Dedifferentiated amniotic fluid mesenchymal stem cell (primary cell): ENCODE measurements around the gene HIC2.
"Not testable (repeated sequence)": the region's sequence is repeated elsewhere in the genome, so short reads cannot be mapped to it uniquely, and the experiment has no call there.

Experiments
- DNase-seq: peaks from one replicate; pipeline ENCODE4 v3.0.0-alpha.2; 2016; ENCODE audit errors: extremely low spot score

The HIC2 gene

GRCh38 chr22:21493789-21494782, 76.9 kb downstream of the HIC2 start:
- not testable (repeated sequence) for DNase-seq

- not testable (repeated sequence) for DNase-seq
Observed at GRCh38 chr22:21497984-21498383, 80.8 kb downstream of the HIC2 start.

GRCh38 chr22:21498489-21498888, 81.3 kb downstream of the HIC2 start:
- not testable (repeated sequence) for DNase-seq

GRCh38 chr22:21499623-21500506, 82.7 kb downstream of the HIC2 start:
- not testable (repeated sequence) for DNase-seq
